Endothelial cell of umbilical vein (primary cell): ENCODE results near the gene CKAP5. TPM values are rescaled to one million over a fixed set of nuclear protein-coding genes. Genes with fewer than 3 reads are reported as not detected.
"Not testable (repeated sequence)": the region's sequence is repeated elsewhere in the genome, so short reads cannot be mapped to it uniquely, and the experiment has no call there.

Experiments used
- BruUV-seq: library from RNA; stranded (reverse); fragments of 400-500 nt; replicated peaks from 2 replicates; lab custom pipeline; 2021; lab: Mats Ljungman, UMichigan
- CTCF ChIA-PET: fragments of 300-600, 350-600 bp; sonication (Branson Sonifier 250); formaldehyde crosslinking; loops from one replicate; lab custom pipeline; 2021; ENCODE audit warnings: antibody characterized with exemption, inconsistent platforms; lab: Charles Lee
- POLR2A ChIA-PET: fragments of 300-600, 350-600 bp; sonication (Branson Sonifier 250); formaldehyde crosslinking; loops from one replicate; lab custom pipeline; 2021; ENCODE audit warnings: antibody characterized with exemption, inconsistent platforms; lab: Charles Lee
- DNase-seq: peaks from one replicate; pipeline ENCODE4 v3.0.0-alpha.2; 2011; ENCODE audit warnings: low read depth, low spot score
- FAIRE-seq: peaks from 2 replicates; lab custom pipeline; 2011; peaks lifted over from hg19 to GRCh38; lab: Jason Lieb, UNC
- H2AFZ ChIP-seq: 2 replicates; pipeline ENCODE4 v1.6.0; 2012; ENCODE audit warnings: low read depth, low read length, control low read depth, inconsistent platforms
- H3K27ac ChIP-seq: 2 replicates; pipeline ENCODE4 v1.5.1; 2011; ENCODE audit warnings: low read depth, mild to moderate bottlenecking, control low read depth, low read length, moderate library complexity; ENCODE audit not compliant: insufficient read depth
- H3K27me3 ChIP-seq, 2 experiments: 2 replicates each; pipeline versions ENCODE4 v1.6.0 to v1.6.1; 2011; ENCODE audit warnings: low read length in 2 of 2, mixed read lengths in 1 of 2; ENCODE audit not compliant: control insufficient read depth in 2 of 2, insufficient read depth in 2 of 2
- H3K36me3 ChIP-seq, 2 experiments: 2 replicates in 1 of 2; 3 replicates in 1 of 2; pipeline ENCODE4 v1.5.1; 2011; ENCODE audit warnings: low read length in 2 of 2, mild to moderate bottlenecking in 1 of 2, moderate library complexity in 1 of 2; ENCODE audit not compliant: control insufficient read depth in 2 of 2, insufficient read depth in 2 of 2; ENCODE audit errors: extremely low read depth in 1 of 2
- H3K4me1 ChIP-seq: 3 replicates; pipeline ENCODE4 v1.5.1; 2011; ENCODE audit warnings: mild to moderate bottlenecking, low read length; ENCODE audit not compliant: control insufficient read depth, insufficient read depth; ENCODE audit errors: extremely low read depth
- H3K4me2 ChIP-seq: 2 replicates; pipeline ENCODE4 v1.6.1; 2011; ENCODE audit warnings: low read length, control low read depth, mixed read lengths; ENCODE audit not compliant: insufficient read depth
- H3K4me3 ChIP-seq, 3 experiments: fragments of 200-600 bp in 1 of 3; sonication (generic), shearing (Covaris generic) in 1 of 3; replicated peaks in 1 of 3; 2 replicates each; pipeline ENCODE4 v1.5.1; 2011 to 2016; ENCODE audit warnings: control low read depth in 3 of 3, low read length in 3 of 3, mild to moderate bottlenecking in 2 of 3, inconsistent platforms in 1 of 3, low read depth in 1 of 3, moderate library complexity in 1 of 3; ENCODE audit not compliant: insufficient read depth in 1 of 3
- H3K79me2 ChIP-seq: 2 replicates; pipeline ENCODE4 v1.6.0; 2012; ENCODE audit warnings: low read length, inconsistent platforms; ENCODE audit not compliant: control insufficient read depth, insufficient read depth
- H3K9ac ChIP-seq: replicated peaks from 2 replicates; pipeline ENCODE3; 2011; ENCODE audit warnings: low read length, control low read depth; ENCODE audit not compliant: insufficient read depth; ENCODE audit errors: extremely low read depth
- H3K9me1 ChIP-seq: replicated peaks from 3 replicates; pipeline ENCODE4 v1.6.0; 2011; ENCODE audit warnings: mild to moderate bottlenecking, low read length; ENCODE audit not compliant: control insufficient read depth, insufficient read depth; ENCODE audit errors: extremely low read depth
- H3K9me3 ChIP-seq: replicated peaks from 2 replicates; pipeline ENCODE4 v1.5.1; 2012; ENCODE audit warnings: low read length, inconsistent platforms; ENCODE audit not compliant: control insufficient read depth, insufficient read depth
- H4K20me1 ChIP-seq: replicated peaks from 2 replicates; pipeline ENCODE3; 2011; ENCODE audit warnings: mild to moderate bottlenecking, low read length; ENCODE audit not compliant: control insufficient read depth, insufficient read depth; ENCODE audit errors: extremely low read depth
- CTCF ChIP-seq, 2 donors: IDR thresholded peaks; 1 replicate in 1 of 2; 2 replicates in 1 of 2; pipeline ENCODE4 v1.5.1; 2011; ENCODE audit warnings: low read length in 2 of 2, mild to moderate bottlenecking in 2 of 2, moderate library complexity in 2 of 2, control low read depth in 1 of 2, inconsistent platforms in 1 of 2, low read depth in 1 of 2; ENCODE audit not compliant: insufficient read depth in 1 of 2; ENCODE audit errors: extremely low read depth in 1 of 2
- EZH2 ChIP-seq: IDR thresholded peaks from 2 replicates; pipeline ENCODE4 v1.6.1; 2012; ENCODE audit warnings: borderline replicate concordance, low read depth, mild to moderate bottlenecking, moderate library complexity, low read length, inconsistent platforms; ENCODE audit not compliant: severe bottlenecking
- FOS ChIP-seq: IDR thresholded peaks from 2 replicates; pipeline ENCODE4 v1.6.1; 2011; ENCODE audit warnings: mild to moderate bottlenecking, low read length, moderate library complexity, borderline replicate concordance; ENCODE audit not compliant: insufficient read depth
- JUN ChIP-seq: IDR thresholded peaks from 2 replicates; pipeline ENCODE4 v1.6.1; 2011; ENCODE audit warnings: borderline replicate concordance, low read depth; ENCODE audit not compliant: insufficient read length, insufficient read depth
- MAX ChIP-seq: IDR thresholded peaks from 2 replicates; pipeline ENCODE4 v1.6.1; 2011; ENCODE audit not compliant: insufficient read depth, insufficient read length
- MYC ChIP-seq: IDR thresholded peaks from one replicate; pipeline ENCODE4 v1.6.1; 2011; ENCODE audit warnings: mild to moderate bottlenecking, low read depth, low read length
- POLR2A ChIP-seq: IDR thresholded peaks from 2 replicates; pipeline ENCODE4 v1.6.1; 2012; ENCODE audit warnings: low read depth, mild to moderate bottlenecking, control low read depth, low read length
- POLR2AphosphoS5 ChIP-seq: IDR thresholded peaks from 2 replicates; pipeline ENCODE4 v1.6.1; 2012; ENCODE audit warnings: low read depth, mild to moderate bottlenecking, control low read depth, low read length, moderate library complexity; ENCODE audit not compliant: insufficient read depth
- dilution Hi-C: fragments of 300-500 bp; cut with MboI; formaldehyde crosslinking; loops from one replicate; pipeline ENCODE4 v1.15.0; 2019; ENCODE audit warnings: low sequenced_read_pairs; ENCODE audit not compliant: extremely low pct_ligation_motif_present
- intact Hi-C: fragments of 100-400 bp; cut with micrococcal nuclease; formaldehyde crosslinking; loops from one replicate; pipeline ENCODE4 v1.10.0; 2022
- polyA plus RNA-seq, 4 experiments: library from polyadenylated mRNA; depleted of rRNA in 3 of 4; stranded (reverse) in 3 of 4; unstranded in 1 of 4; fragments of >200 nt; gene quantifications; 2 replicates each; pipeline versions ENCODE4 v1.2.1 to v1.2.3, GENCODE V29; 2011 to 2012; ENCODE audit warnings: missing spikeins in 1 of 4
- total RNA-seq: library from RNA; stranded (reverse); gene quantifications from 2 replicates; pipeline ENCODE4 v1.2.3, GENCODE V29; 2021

CKAP5 gene
- total and polyA plus RNA-seq, 2 donors (not counting 3 experiments of a cell fraction or from before 2014, with no cell fraction given) = 47.4 to 138 TPM

GRCh38 chr11:46710821-46711269, 135.2 kb downstream of the CKAP5 start:
- no peak overlapping the region for H2AFZ ChIP-seq
- no TSS peak for BruUV-seq
- dilution Hi-C loops = no loop called here
- H3K9ac ChIP-seq = no peak overlapping the region
- DNase-seq (no peak), FAIRE-seq (no peak)
- POLR2A ChIA-PET = interaction anchor here (0.7 kb wide), 1 partner anchor 62 kb away, joined by 3 read pairs; no protein-coding TSS in a partner anchor
- H3K9me1 ChIP-seq = no peaks in the 10 kb centered on the region
- H3K4me2 ChIP-seq = no peak overlapping the region
- no peaks in the 10 kb centered on the region for H4K20me1 ChIP-seq
- no peak overlapping the region for H3K27ac ChIP-seq
- intact Hi-C loops = no loop called here
- peaks cover 0 to 8% of the 10 kb centered on the region in 2 experiments for H3K36me3 ChIP-seq
- peaks cover 3% of the 10 kb centered on the region for H3K4me1 ChIP-seq
- H3K4me3 ChIP-seq = no peak overlapping the region
- CTCF ChIA-PET = no interaction called here
- TF ChIP-seq EZH2 (no peak), MYC (no peak), FOS (no peak), POLR2A (no peak), JUN (no peak), CTCF (IDR thresholded peaks at IDR 0.05; ENCODE audit: extremely low read depth in 1 of 2, insufficient read depth in 1 of 2, low read depth in 1 of 2, low read length in 2 of 2) (no peak), POLR2AphosphoS5 (no peak), MAX (no peak)
- H3K79me2 ChIP-seq = no peaks in the 10 kb centered on the region
- H3K27me3 ChIP-seq = no peaks in the 10 kb centered on the region
- H3K9me3 ChIP-seq = no peaks in the 10 kb centered on the region

GRCh38 chr11:46709351-46709750, 136.7 kb downstream of the CKAP5 start:
- not testable (repeated sequence) for BruUV-seq
- H3K36me3 ChIP-seq = peaks cover 2 to 22% of the 10 kb centered on the region in 2 experiments

More at GRCh38 chr11:46709351-46709750, 136.7 kb downstream of the CKAP5 start:
- POLR2A ChIA-PET, H2AFZ ChIP-seq, H3K9me1 ChIP-seq, DNase-seq, H3K9ac ChIP-seq, H3K4me1 ChIP-seq, H4K20me1 ChIP-seq, H3K9me3 ChIP-seq, H3K79me2 ChIP-seq, intact Hi-C loops, H3K4me2 ChIP-seq, H3K4me3 ChIP-seq, CTCF ChIA-PET, H3K27ac ChIP-seq, dilution Hi-C loops, H3K27me3 ChIP-seq, FAIRE-seq: not testable (repeated sequence)
